GM19351 (cell line): ENCODE results near the gene CASZ1.
A peak's percentile ranks its signal among the peaks of the same experiment; 100 is the strongest.

Source experiments
- ATAC-seq: cut with Tn5 transposase; IDR thresholded peaks from one replicate; pipeline ENCODE4 v1.9.1; 2021; ENCODE audit warnings: mild to moderate bottlenecking, moderate library complexity; ENCODE audit not compliant: unreplicated experiment

The CASZ1 gene

GRCh38 chr1:10733474-10734366, 62.7 kb downstream of the CASZ1 start:
- ATAC-seq: peak; percentile 54

- ATAC-seq: no peak
These were observed 65.5 kb downstream of the CASZ1 start for GRCh38 chr1:10730985-10731384.

- no peak for ATAC-seq
These were observed 67.6 kb downstream of the CASZ1 start for GRCh38 chr1:10728595-10729410.

GRCh38 chr1:10727751-10728232, 68.7 kb downstream of the CASZ1 start:
- no peak for ATAC-seq

GRCh38 chr1:10726355-10726754, 70.1 kb downstream of the CASZ1 start:
- ATAC-seq: no peak

GRCh38 chr1:10724948-10725847, 71.2 kb downstream of the CASZ1 start:
- ATAC-seq: no peak

GRCh38 chr1:10724511-10724910, 71.9 kb downstream of the CASZ1 start:
- ATAC-seq: no peak

- no peak for ATAC-seq
These were observed 72.4 kb downstream of the CASZ1 start for GRCh38 chr1:10724052-10724494.

GRCh38 chr1:10723317-10723716, 73.1 kb downstream of the CASZ1 start:
- ATAC-seq: no peak

- ATAC-seq: no peak
These were observed 73.6 kb downstream of the CASZ1 start for GRCh38 chr1:10722803-10723202.

- no peak for ATAC-seq
These were observed 74.8 kb downstream of the CASZ1 start for GRCh38 chr1:10721381-10722321.

- ATAC-seq: no peak
These were observed 75.8 kb downstream of the CASZ1 start for GRCh38 chr1:10720635-10721034.

GRCh38 chr1:10718083-10718415, 78.4 kb downstream of the CASZ1 start:
- ATAC-seq: no peak

- no peak for ATAC-seq
These were observed 79.0 kb downstream of the CASZ1 start for GRCh38 chr1:10717296-10718082.

GRCh38 chr1:10716840-10717239, 79.6 kb downstream of the CASZ1 start:
- ATAC-seq: no peak

GRCh38 chr1:10714337-10715114, 81.9 kb downstream of the CASZ1 start:
- ATAC-seq: no peak

- ATAC-seq: no peak
These were observed 82.8 kb downstream of the CASZ1 start for GRCh38 chr1:10713614-10714013.
